WTC11 (cell line): ENCODE data around the gene TCF7L2. TPM values are rescaled to one million over a fixed set of nuclear protein-coding genes. Genes with fewer than 3 reads are reported as not detected.

ENCODE experiments used
- ATAC-seq: fragments of 200-7000 bp; cut with Tn5 transposase; 2 replicates; pipeline ENCODE4 v1.10.0; 2021; ENCODE audit warnings: mild to moderate bottlenecking, moderate library complexity
- CTCF ChIA-PET: fragments of 300-600 bp; sonication (Branson Sonifier 250); formaldehyde crosslinking; loops from one replicate; lab custom pipeline; 2021; ENCODE audit warnings: antibody characterized with exemption; lab: Charles Lee
- POLR2A ChIA-PET: fragments of 350-600 bp; sonication (Branson Sonifier 250); formaldehyde crosslinking; loops from one replicate; lab custom pipeline; 2021; ENCODE audit warnings: antibody characterized with exemption; lab: Charles Lee
- DNase-seq: peaks from one replicate; pipeline ENCODE4 v3.0.0; 2021; ENCODE audit warnings: low spot score
- H3K27ac Mint-ChIP-seq: 2 replicates; pipeline ENCODE4 v1.8.0; 2021; ENCODE audit warnings: mixed read lengths
- H3K27me3 Mint-ChIP-seq: 2 replicates; pipeline ENCODE4 v1.8.0; 2021; ENCODE audit warnings: low read depth, mild to moderate bottlenecking, moderate library complexity, mixed read lengths
- H3K36me3 Mint-ChIP-seq: 2 replicates; pipeline ENCODE4 v1.8.0; 2021; ENCODE audit warnings: mixed read lengths
- H3K4me1 Mint-ChIP-seq: 2 replicates; pipeline ENCODE4 v1.8.0; 2022; ENCODE audit warnings: mixed read lengths
- H3K4me3 Mint-ChIP-seq: 2 replicates; pipeline ENCODE4 v1.8.0; 2021; ENCODE audit warnings: mild to moderate bottlenecking, moderate library complexity, mixed read lengths
- H3K9me3 Mint-ChIP-seq: 2 replicates; pipeline ENCODE4 v1.8.0; 2021; ENCODE audit warnings: mixed read lengths
- AFF4 ChIP-seq: sonication (generic); formaldehyde crosslinking; IDR thresholded peaks from 2 replicates; pipeline ENCODE4 v1.8.1; 2023; ENCODE audit warnings: mild to moderate bottlenecking, missing genetic modification reagents, borderline replicate concordance
- AR ChIP-seq: fragments of 250-450 bp; sonication (Bioruptor Pico); IDR thresholded peaks from 2 replicates; pipeline ENCODE4 v1.9.0; 2021; ENCODE audit warnings: mild to moderate bottlenecking
- ATF1 ChIP-seq: sonication (generic); formaldehyde crosslinking; IDR thresholded peaks from 2 replicates; pipeline ENCODE4 v1.8.1; 2023; ENCODE audit warnings: mild to moderate bottlenecking, moderate library complexity, missing genetic modification reagents
- E2F1 ChIP-seq: sonication (generic); formaldehyde crosslinking; IDR thresholded peaks from 2 replicates; pipeline ENCODE4 v1.8.0; 2022; ENCODE audit warnings: mild to moderate bottlenecking, missing genetic modification reagents
- E2F5 ChIP-seq: sonication (generic); formaldehyde crosslinking; IDR thresholded peaks from 2 replicates; pipeline ENCODE4 v1.8.1; 2022; ENCODE audit warnings: mild to moderate bottlenecking, moderate library complexity, missing genetic modification reagents
- ERG ChIP-seq: fragments of 250-450 bp; sonication (Bioruptor Pico); IDR thresholded peaks from 2 replicates; pipeline ENCODE4 v1.8.0; 2021; ENCODE audit warnings: mild to moderate bottlenecking
- HMGA2 ChIP-seq: fragments of 250-450 bp; sonication (Bioruptor Pico); IDR thresholded peaks from 2 replicates; pipeline ENCODE4 v1.4.0; 2021; ENCODE audit warnings: mild to moderate bottlenecking, moderate library complexity
- MAX ChIP-seq: sonication (generic); formaldehyde crosslinking; IDR thresholded peaks from 2 replicates; pipeline ENCODE4 v1.8.0; 2022; ENCODE audit warnings: mild to moderate bottlenecking, missing genetic modification reagents
- TEAD1 ChIP-seq: sonication (generic); formaldehyde crosslinking; IDR thresholded peaks from 2 replicates; pipeline ENCODE4 v1.8.0; 2022; ENCODE audit warnings: mild to moderate bottlenecking, missing genetic modification reagents
- USF2 ChIP-seq: sonication (generic); formaldehyde crosslinking; IDR thresholded peaks from 2 replicates; pipeline ENCODE4 v1.8.1; 2023; ENCODE audit warnings: mild to moderate bottlenecking, missing genetic modification reagents, moderate library complexity
- ZNF232 ChIP-seq: sonication (generic); formaldehyde crosslinking; IDR thresholded peaks from 2 replicates; pipeline ENCODE4 v1.8.0; 2022; ENCODE audit warnings: mild to moderate bottlenecking, missing genetic modification reagents
- ZNF317 ChIP-seq: sonication (generic); formaldehyde crosslinking; IDR thresholded peaks from 2 replicates; pipeline ENCODE4 v1.8.1; 2023; ENCODE audit warnings: low read depth, mild to moderate bottlenecking, moderate library complexity, missing genetic modification reagents, borderline replicate concordance
- ZNF423 ChIP-seq: fragments of 250-450 bp; sonication (Bioruptor Pico); IDR thresholded peaks from 2 replicates; pipeline ENCODE4 v2.1.2; 2022; ENCODE audit warnings: mild to moderate bottlenecking, moderate library complexity
- ZNF671 ChIP-seq: fragments of 250-450 bp; sonication (Bioruptor Pico); IDR thresholded peaks from 2 replicates; pipeline ENCODE4 v1.8.0; 2021; ENCODE audit warnings: mild to moderate bottlenecking
- total RNA-seq: library from RNA; stranded (reverse); gene quantifications from 3 replicates; pipeline ENCODE4 v1.2.3, GENCODE V29; 2021

Gene TCF7L2
- total RNA-seq, 1 experiment from 2014 or later: 44.5 TPM

- TF ChIP-seq E2F1 (CRISPR knock-in tag): no peak
- no peak for TF ChIP-seq AFF4 (CRISPR knock-in tag)
- no peak for TF ChIP-seq E2F5 (CRISPR knock-in tag)
Observed at GRCh38 chr10:113124724-113125123, 174.7 kb downstream of the TCF7L2 start (continued).

- H3K36me3 Mint-ChIP-seq: no peaks in the 10 kb centered on the region
- DNase-seq: no peak
- H3K4me1 Mint-ChIP-seq: peaks cover 79% of the 10 kb centered on the region
- no peaks in the 10 kb centered on the region for H3K27me3 Mint-ChIP-seq
- ATAC-seq: no peak
- no peaks in the 10 kb centered on the region for H3K9me3 Mint-ChIP-seq
- CTCF ChIA-PET: interaction anchor here (0.8 to 0.9 kb wide), 3 partner anchors 16 to 139 kb away, joined by 3 read pairs; no protein-coding TSS in a partner anchor
- no peak for TF ChIP-seq ZNF232
- TF ChIP-seq ZNF423 (CRISPR knock-in tag): no peak
- TF ChIP-seq MAX (CRISPR knock-in tag): no peak
- no peak for TF ChIP-seq HMGA2 (CRISPR knock-in tag)
- no peak for TF ChIP-seq AR
- no peak for TF ChIP-seq USF2 (CRISPR knock-in tag)
- no peak for TF ChIP-seq TEAD1 (CRISPR knock-in tag)
- TF ChIP-seq, all 79 proteins: peak for 0
- POLR2A ChIA-PET: no interaction called here
- Mint-ChIP-seq H3K4me3 (peak overlapping the region; percentile 70), H3K27ac (no peak overlapping the region)
Observed at GRCh38 chr10:113125612-113126011, 175.6 kb downstream of the TCF7L2 start.

- ChIA-PET CTCF (interaction anchor here (0.8 to 0.9 kb wide), 2 partner anchors 15 to 140 kb away, joined by 3 read pairs; no protein-coding TSS in a partner anchor), POLR2A (interaction anchor here (0.6 to 0.7 kb wide), 3 partner anchors 175 to 421 kb away, joined by 3 to 8 read pairs (median 3); no protein-coding TSS in a partner anchor)
- H3K27ac Mint-ChIP-seq: no peak overlapping the region
- H3K4me3 Mint-ChIP-seq: peak overlapping the region; percentile 70
- no peaks in the 10 kb centered on the region for H3K36me3 Mint-ChIP-seq
- H3K9me3 Mint-ChIP-seq: no peaks in the 10 kb centered on the region
- ATAC-seq (peak; percentile 88), DNase-seq (peak; percentile 71)
- H3K4me1 Mint-ChIP-seq: peaks cover 78% of the 10 kb centered on the region
- no peaks in the 10 kb centered on the region for H3K27me3 Mint-ChIP-seq
- TF ChIP-seq ZNF671 (CRISPR knock-in tag): no peak
- TF ChIP-seq ZNF317 (CRISPR knock-in tag): no peak
- peak; percentile 56; the same call in 1 of the 2 replicates for TF ChIP-seq TEAD1 (CRISPR knock-in tag)
- TF ChIP-seq ERG (CRISPR knock-in tag): no peak
- no peak for TF ChIP-seq AR
- TF ChIP-seq ATF1 (CRISPR knock-in tag): no peak
Observed at GRCh38 chr10:113126229-113127201, 176.5 kb downstream of the TCF7L2 start.
